WTC11 (cell line): Measurements from ENCODE around the gene IL1RAPL1. TPM values are rescaled to one million over a fixed set of nuclear protein-coding genes. Genes with fewer than 3 reads are reported as not detected.

ENCODE experiments used
- ATAC-seq: fragments of 200-7000 bp; cut with Tn5 transposase; 2 replicates; pipeline ENCODE4 v1.10.0; 2021; ENCODE audit warnings: mild to moderate bottlenecking, moderate library complexity
- CTCF ChIA-PET: fragments of 300-600 bp; sonication (Branson Sonifier 250); formaldehyde crosslinking; loops from one replicate; lab custom pipeline; 2021; ENCODE audit warnings: antibody characterized with exemption; lab: Charles Lee
- POLR2A ChIA-PET: fragments of 350-600 bp; sonication (Branson Sonifier 250); formaldehyde crosslinking; loops from one replicate; lab custom pipeline; 2021; ENCODE audit warnings: antibody characterized with exemption; lab: Charles Lee
- DNase-seq: peaks from one replicate; pipeline ENCODE4 v3.0.0; 2021; ENCODE audit warnings: low spot score
- H3K27ac Mint-ChIP-seq: 2 replicates; pipeline ENCODE4 v1.8.0; 2021; ENCODE audit warnings: mixed read lengths
- H3K27me3 Mint-ChIP-seq: 2 replicates; pipeline ENCODE4 v1.8.0; 2021; ENCODE audit warnings: low read depth, mild to moderate bottlenecking, moderate library complexity, mixed read lengths
- H3K36me3 Mint-ChIP-seq: 2 replicates; pipeline ENCODE4 v1.8.0; 2021; ENCODE audit warnings: mixed read lengths
- H3K4me1 Mint-ChIP-seq: 2 replicates; pipeline ENCODE4 v1.8.0; 2022; ENCODE audit warnings: mixed read lengths
- H3K4me3 Mint-ChIP-seq: 2 replicates; pipeline ENCODE4 v1.8.0; 2021; ENCODE audit warnings: mild to moderate bottlenecking, moderate library complexity, mixed read lengths
- H3K9me3 Mint-ChIP-seq: 2 replicates; pipeline ENCODE4 v1.8.0; 2021; ENCODE audit warnings: mixed read lengths
- AFF4 ChIP-seq: sonication (generic); formaldehyde crosslinking; IDR thresholded peaks from 2 replicates; pipeline ENCODE4 v1.8.1; 2023; ENCODE audit warnings: mild to moderate bottlenecking, missing genetic modification reagents, borderline replicate concordance
- CDX4 ChIP-seq: fragments of 250-450 bp; sonication (Bioruptor Pico); IDR thresholded peaks from 2 replicates; pipeline ENCODE4 v1.9.0; 2021; ENCODE audit warnings: moderate library complexity, mild to moderate bottlenecking, inconsistent platforms, borderline replicate concordance
- CREM ChIP-seq: sonication (generic); formaldehyde crosslinking; IDR thresholded peaks from 2 replicates; pipeline ENCODE4 v1.8.1; 2022; ENCODE audit warnings: mild to moderate bottlenecking, missing genetic modification reagents, moderate library complexity
- ELF4 ChIP-seq: sonication (generic); formaldehyde crosslinking; IDR thresholded peaks from 2 replicates; pipeline ENCODE4 v1.8.1; 2022; ENCODE audit warnings: low read depth, mild to moderate bottlenecking, moderate library complexity, missing genetic modification reagents
- FOXJ3 ChIP-seq: sonication (generic); formaldehyde crosslinking; IDR thresholded peaks from 2 replicates; pipeline ENCODE4 v1.9.0; 2021; ENCODE audit warnings: missing genetic modification reagents, mild to moderate bottlenecking, borderline replicate concordance
- FOXK1 ChIP-seq: sonication (generic); formaldehyde crosslinking; IDR thresholded peaks from 2 replicates; pipeline ENCODE4 v1.8.0; 2022; ENCODE audit warnings: mild to moderate bottlenecking, moderate library complexity, missing genetic modification reagents
- MLX ChIP-seq: sonication (generic); formaldehyde crosslinking; IDR thresholded peaks from 2 replicates; pipeline ENCODE4 v1.8.1; 2023; ENCODE audit warnings: mild to moderate bottlenecking, missing genetic modification reagents, moderate library complexity
- MYBL2 ChIP-seq: sonication (generic); formaldehyde crosslinking; IDR thresholded peaks from 2 replicates; pipeline ENCODE4 v1.8.1; 2023; ENCODE audit warnings: mild to moderate bottlenecking, moderate library complexity, missing genetic modification reagents
- NFE2L1 ChIP-seq: sonication (generic); formaldehyde crosslinking; IDR thresholded peaks from 2 replicates; pipeline ENCODE4 v1.8.1; 2023; ENCODE audit warnings: missing genetic modification reagents
- NR1H2 ChIP-seq: sonication (generic); formaldehyde crosslinking; IDR thresholded peaks from 2 replicates; pipeline ENCODE4 v1.9.0; 2021; ENCODE audit warnings: mild to moderate bottlenecking, moderate library complexity, missing genetic modification reagents
- OVOL2 ChIP-seq: fragments of 250-450 bp; sonication (Bioruptor Pico); IDR thresholded peaks from 2 replicates; pipeline ENCODE4 v1.9.0; 2021; ENCODE audit warnings: mild to moderate bottlenecking, borderline replicate concordance
- PRDM15 ChIP-seq: sonication (generic); formaldehyde crosslinking; IDR thresholded peaks from 2 replicates; pipeline ENCODE4 v1.8.0; 2022; ENCODE audit warnings: missing genetic modification reagents
- PRRX2 ChIP-seq: fragments of 250-450 bp; sonication (Bioruptor Pico); IDR thresholded peaks from 2 replicates; pipeline ENCODE4 v1.8.0; 2021; ENCODE audit warnings: mild to moderate bottlenecking
- RELA ChIP-seq: sonication (generic); formaldehyde crosslinking; IDR thresholded peaks from 2 replicates; pipeline ENCODE4 v1.8.1; 2022; ENCODE audit warnings: missing genetic modification reagents, mild to moderate bottlenecking, borderline replicate concordance
- SP1 ChIP-seq: sonication (generic); formaldehyde crosslinking; conservative IDR thresholded peaks from 2 replicates; pipeline ENCODE4 v1.8.1; 2022; ENCODE audit warnings: missing genetic modification reagents
- TEAD4 ChIP-seq: sonication (generic); formaldehyde crosslinking; IDR thresholded peaks from 2 replicates; pipeline ENCODE4 v1.8.0; 2022; ENCODE audit warnings: mild to moderate bottlenecking, missing genetic modification reagents
- ZBTB21 ChIP-seq: sonication (generic); formaldehyde crosslinking; IDR thresholded peaks from 2 replicates; pipeline ENCODE4 v1.8.1; 2023; ENCODE audit warnings: mild to moderate bottlenecking, missing genetic modification reagents, borderline replicate concordance
- ZBTB43 ChIP-seq: sonication (generic); formaldehyde crosslinking; IDR thresholded peaks from 2 replicates; pipeline ENCODE4 v1.8.1; 2023; ENCODE audit warnings: mild to moderate bottlenecking, missing genetic modification reagents
- ZNF232 ChIP-seq: sonication (generic); formaldehyde crosslinking; IDR thresholded peaks from 2 replicates; pipeline ENCODE4 v1.8.0; 2022; ENCODE audit warnings: mild to moderate bottlenecking, missing genetic modification reagents
- ZNF263 ChIP-seq: sonication (generic); formaldehyde crosslinking; IDR thresholded peaks from 2 replicates; pipeline ENCODE4 v1.8.1; 2022; ENCODE audit warnings: low read depth, mild to moderate bottlenecking, moderate library complexity, missing genetic modification reagents
- ZNF317 ChIP-seq: sonication (generic); formaldehyde crosslinking; IDR thresholded peaks from 2 replicates; pipeline ENCODE4 v1.8.1; 2023; ENCODE audit warnings: low read depth, mild to moderate bottlenecking, moderate library complexity, missing genetic modification reagents, borderline replicate concordance
- ZNF416 ChIP-seq: fragments of 250-450 bp; sonication (Bioruptor Pico); IDR thresholded peaks from 2 replicates; pipeline ENCODE4 v1.9.0; 2021; ENCODE audit warnings: mild to moderate bottlenecking, inconsistent platforms
- ZNF423 ChIP-seq: fragments of 250-450 bp; sonication (Bioruptor Pico); IDR thresholded peaks from 2 replicates; pipeline ENCODE4 v2.1.2; 2022; ENCODE audit warnings: mild to moderate bottlenecking, moderate library complexity
- ZSCAN18 ChIP-seq: fragments of 250-450 bp; sonication (Bioruptor Pico); IDR thresholded peaks from 2 replicates; pipeline ENCODE4 v2.1.2; 2022; ENCODE audit warnings: mild to moderate bottlenecking, moderate library complexity
- total RNA-seq: library from RNA; stranded (reverse); gene quantifications from 3 replicates; pipeline ENCODE4 v1.2.3, GENCODE V29; 2021

IL1RAPL1 gene
- total RNA-seq, 1 experiment from 2014 or later, result 0.13 TPM

GRCh38 chrX:29604381-29604780 is 1017.1 kb downstream of the IL1RAPL1 start:
- no peaks in the 10 kb centered on the region for H3K27me3 Mint-ChIP-seq
- CTCF ChIA-PET, result no interaction called here

GRCh38 chrX:29617276-29617675 is 1030.0 kb downstream of the IL1RAPL1 start:
- DNase-seq, result no peak
- H3K27me3 Mint-ChIP-seq, result no peaks in the 10 kb centered on the region
- TF ChIP-seq AFF4 (CRISPR knock-in tag), result no peak
- no peak for TF ChIP-seq CDX4 (CRISPR knock-in tag)
- TF ChIP-seq ZNF317 (CRISPR knock-in tag), result no peak
- TF ChIP-seq ZNF232 (CRISPR knock-in tag), result no peak
- no peak for TF ChIP-seq SP1 (CRISPR knock-in tag)
- TF ChIP-seq ELF4 (CRISPR knock-in tag), result no peak
- no peak for TF ChIP-seq MYBL2 (CRISPR knock-in tag)

More at GRCh38 chrX:29604381-29604780, 1017.1 kb downstream of the IL1RAPL1 start:
- H3K9me3 Mint-ChIP-seq, result no peaks in the 10 kb centered on the region
- H3K4me1 Mint-ChIP-seq, result peaks cover 11% of the 10 kb centered on the region
- POLR2A ChIA-PET, result no interaction called here
- DNase-seq (no peak), ATAC-seq (no peak)
- H3K36me3 Mint-ChIP-seq, result no peaks in the 10 kb centered on the region
- no peak overlapping the region for H3K27ac Mint-ChIP-seq
- no peak for TF ChIP-seq ZNF423
- no peak for TF ChIP-seq ZSCAN18 (CRISPR knock-in tag)
- no peak for TF ChIP-seq FOXK1 (CRISPR knock-in tag)
- TF ChIP-seq ZNF317 (CRISPR knock-in tag), result no peak
- TF ChIP-seq RELA, result no peak
- TF ChIP-seq CREM (CRISPR knock-in tag), result no peak
- TF ChIP-seq ZNF232 (CRISPR knock-in tag), result no peak
- no peak for TF ChIP-seq OVOL2 (CRISPR knock-in tag)
- no peak for TF ChIP-seq ZBTB21
- TF ChIP-seq NR1H2, result no peak
- TF ChIP-seq ZNF263 (CRISPR knock-in tag), result no peak
- TF ChIP-seq PRDM15 (CRISPR knock-in tag), result no peak
- TF ChIP-seq MLX (CRISPR knock-in tag), result no peak
- TF ChIP-seq FOXJ3 (CRISPR knock-in tag), result no peak
- no peak for TF ChIP-seq TEAD4 (CRISPR knock-in tag)
- no peak for TF ChIP-seq NFE2L1 (CRISPR knock-in tag)
- no peak for TF ChIP-seq ZBTB43 (CRISPR knock-in tag)
- no peak for TF ChIP-seq ZNF416 (CRISPR knock-in tag)
- TF ChIP-seq PRRX2, result no peak
- H3K4me3 Mint-ChIP-seq, result no peak overlapping the region

More at GRCh38 chrX:29617276-29617675, 1030.0 kb downstream of the IL1RAPL1 start:
- CTCF ChIA-PET, result interaction anchor here (1.9 kb wide), 1 partner anchor 139 kb away, joined by 6 read pairs; no protein-coding TSS in a partner anchor
- ATAC-seq, result no peak
- Mint-ChIP-seq H3K9me3 (no peaks in the 10 kb centered on the region), H3K36me3 (no peaks in the 10 kb centered on the region), H3K27ac (no peak overlapping the region), H3K4me1 (peaks cover 5% of the 10 kb centered on the region; the same call in 1 of the 2 replicates), H3K4me3 (no peak overlapping the region)
- POLR2A ChIA-PET, result no interaction called here
